ENCODE data around the gene SLC8B1.

- TF ChIP-seq CTCF (IDR thresholded peaks at IDR 0.05; ENCODE audit: low read depth, low read length): no peak
- TF ChIP-seq EZH2phosphoT487 (IDR thresholded peaks at IDR 0.05; ENCODE audit: low read depth): no peak
Observed at GRCh38 chr12:113325916-113326315, 9.0 kb downstream of the SLC8B1 start.
